HG02642 (cell line): ENCODE results near the gene LDHD.

Experiments
- ATAC-seq: cut with Tn5 transposase; IDR thresholded peaks from one replicate; pipeline ENCODE4 v1.9.1; 2021; ENCODE audit warnings: mild to moderate bottlenecking; ENCODE audit not compliant: unreplicated experiment, poor library complexity

Gene LDHD

DNA sequence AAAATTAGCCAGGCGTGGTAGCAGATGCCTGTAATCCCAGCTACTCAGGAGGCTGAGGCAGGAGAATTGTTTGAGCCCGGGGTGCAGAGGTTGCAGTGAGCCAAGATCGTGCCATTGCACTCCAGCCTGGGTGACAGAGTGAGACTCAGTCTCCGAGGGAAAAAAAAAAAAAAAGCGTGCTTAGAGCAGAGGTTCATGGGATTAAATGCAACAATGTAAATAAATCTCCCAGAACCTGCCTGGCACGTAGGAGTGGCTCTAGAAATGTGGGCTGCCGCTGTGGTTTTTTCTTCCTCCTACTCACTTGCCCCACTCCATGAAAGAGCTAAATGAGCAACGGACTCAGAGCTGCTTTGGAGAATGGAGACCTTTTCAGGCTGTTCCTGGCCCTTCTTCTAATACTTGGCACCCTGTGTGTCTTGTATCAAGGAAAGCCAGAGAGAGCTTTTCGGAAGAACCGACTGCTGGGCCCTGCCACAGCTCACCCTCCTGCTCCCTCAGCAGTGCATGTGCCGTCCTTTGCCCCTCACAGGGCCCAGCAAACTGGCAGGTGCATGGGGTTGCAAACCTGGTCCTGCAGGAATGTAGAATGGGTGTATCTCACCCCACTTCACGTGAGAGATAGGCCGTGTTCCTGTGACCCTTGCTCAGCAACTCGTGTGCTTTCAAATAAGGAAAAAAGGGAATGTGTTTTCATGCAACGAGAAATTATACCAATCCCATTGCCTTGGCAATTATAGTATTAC is 52.0 kb downstream of the LDHD start:
- no peak for ATAC-seq

DNA sequence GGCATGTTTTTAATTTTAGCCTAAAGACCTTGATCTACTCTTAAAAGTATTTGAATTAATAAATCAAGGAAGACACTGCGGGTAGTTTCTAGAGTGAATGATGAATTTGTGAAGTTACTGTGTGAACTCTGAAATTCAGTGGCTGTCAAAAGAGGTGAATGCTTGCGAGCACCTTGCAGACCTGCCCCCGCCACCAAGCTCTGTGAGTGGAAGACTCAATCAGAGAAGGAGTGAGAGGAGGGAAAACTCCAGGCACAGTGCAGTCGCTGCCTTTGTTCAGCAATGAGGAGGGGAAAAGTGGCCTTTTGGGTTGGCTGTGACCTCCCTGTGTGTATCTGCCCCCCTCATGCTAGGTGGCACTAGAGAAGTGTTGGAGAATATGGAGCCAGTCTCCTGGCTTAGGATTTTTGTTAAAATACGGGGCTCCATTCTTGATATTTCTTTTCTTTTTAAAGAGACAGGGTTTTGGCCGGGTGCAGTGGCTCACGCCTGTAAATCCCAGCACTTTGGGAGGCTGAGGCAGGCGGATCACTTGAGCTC is 53.0 kb downstream of the LDHD start:
- ATAC-seq: no peak

DNA sequence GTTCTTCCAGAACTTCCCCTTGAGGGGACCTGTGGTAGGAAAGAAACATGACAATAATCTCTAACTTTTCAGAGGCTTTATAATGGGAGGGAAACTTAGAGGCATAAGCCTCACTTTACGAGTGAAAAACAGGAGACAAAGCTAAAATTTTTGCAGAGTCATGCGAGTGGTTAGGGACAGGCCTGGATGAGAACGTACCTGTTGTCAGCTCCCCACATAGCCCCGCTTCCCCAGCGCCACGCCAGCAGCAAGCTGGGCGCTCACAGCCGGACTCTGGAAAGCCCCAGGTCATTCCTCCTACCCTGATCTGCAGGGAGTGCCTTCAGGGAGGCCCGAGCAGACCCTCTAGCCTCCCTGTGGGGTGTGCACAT is 53.6 kb downstream of the LDHD start:
- ATAC-seq: no peak

DNA sequence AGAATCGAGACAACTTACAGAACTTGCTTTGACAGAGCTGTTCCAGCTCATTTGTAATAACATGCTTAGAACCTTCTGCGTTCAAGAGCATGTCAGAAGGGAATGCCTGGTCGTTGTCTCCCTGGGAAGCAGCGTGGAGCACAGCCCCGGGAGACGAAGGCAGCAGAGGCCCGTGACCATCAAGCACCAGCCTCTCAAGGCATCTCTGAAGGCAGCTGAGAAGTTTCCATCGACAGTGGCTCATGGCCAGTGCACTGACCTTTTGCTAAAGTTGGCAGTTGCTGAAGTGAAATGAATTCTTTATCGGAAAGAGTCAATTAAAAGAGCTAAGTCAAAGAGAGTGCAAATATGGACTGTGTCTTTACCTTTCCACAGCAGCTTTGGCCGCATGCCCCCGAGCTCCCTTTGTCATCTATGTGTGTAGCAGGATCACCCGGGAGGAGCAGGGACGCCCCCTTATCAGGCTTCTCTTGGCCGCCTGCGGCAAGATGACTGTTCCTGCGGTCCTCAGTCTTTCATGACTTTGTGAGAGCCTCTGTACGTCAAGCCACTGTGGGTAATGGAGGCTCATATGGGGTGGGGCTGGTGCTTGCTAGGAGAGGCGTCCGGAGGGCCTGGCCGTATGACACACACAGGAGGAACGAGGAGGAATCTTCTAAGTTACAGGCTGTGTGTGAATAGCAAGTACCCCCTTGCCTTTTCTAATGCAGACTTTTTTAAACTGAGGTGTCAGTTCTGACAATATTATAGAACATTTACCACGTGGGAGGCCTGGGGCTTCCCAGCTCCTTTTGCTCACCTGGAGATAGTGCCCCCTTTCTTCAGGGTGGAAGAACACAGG is 54.2 kb downstream of the LDHD start:
- ATAC-seq: no peak
